ENCODE data around the gene CRKL.
"Not testable (repeated sequence)": the region's sequence is repeated elsewhere in the genome, so short reads cannot be mapped to it uniquely, and the experiment has no call there.

Gene CRKL

DNA sequence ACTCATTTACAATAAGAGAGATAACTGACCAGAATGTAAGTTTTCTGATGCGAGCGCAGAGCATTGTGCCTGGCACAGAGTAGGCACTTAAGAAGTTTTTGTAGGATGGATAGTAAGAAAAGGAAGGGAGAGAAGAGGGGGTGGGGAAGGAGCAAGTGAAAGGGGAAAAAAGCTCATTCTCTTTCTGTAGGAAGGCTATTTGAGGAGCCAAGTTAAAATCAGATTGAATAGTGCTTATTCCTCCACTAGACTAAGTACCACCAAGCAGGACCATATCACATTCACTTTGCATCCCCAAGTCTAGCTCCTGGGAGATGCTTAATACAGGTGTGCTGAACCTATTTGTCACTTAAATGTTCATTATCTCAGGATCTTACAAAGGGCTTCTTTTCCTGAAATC, 14.1 kb upstream of the CRKL start:
- DNase-seq: no peak

DNA sequence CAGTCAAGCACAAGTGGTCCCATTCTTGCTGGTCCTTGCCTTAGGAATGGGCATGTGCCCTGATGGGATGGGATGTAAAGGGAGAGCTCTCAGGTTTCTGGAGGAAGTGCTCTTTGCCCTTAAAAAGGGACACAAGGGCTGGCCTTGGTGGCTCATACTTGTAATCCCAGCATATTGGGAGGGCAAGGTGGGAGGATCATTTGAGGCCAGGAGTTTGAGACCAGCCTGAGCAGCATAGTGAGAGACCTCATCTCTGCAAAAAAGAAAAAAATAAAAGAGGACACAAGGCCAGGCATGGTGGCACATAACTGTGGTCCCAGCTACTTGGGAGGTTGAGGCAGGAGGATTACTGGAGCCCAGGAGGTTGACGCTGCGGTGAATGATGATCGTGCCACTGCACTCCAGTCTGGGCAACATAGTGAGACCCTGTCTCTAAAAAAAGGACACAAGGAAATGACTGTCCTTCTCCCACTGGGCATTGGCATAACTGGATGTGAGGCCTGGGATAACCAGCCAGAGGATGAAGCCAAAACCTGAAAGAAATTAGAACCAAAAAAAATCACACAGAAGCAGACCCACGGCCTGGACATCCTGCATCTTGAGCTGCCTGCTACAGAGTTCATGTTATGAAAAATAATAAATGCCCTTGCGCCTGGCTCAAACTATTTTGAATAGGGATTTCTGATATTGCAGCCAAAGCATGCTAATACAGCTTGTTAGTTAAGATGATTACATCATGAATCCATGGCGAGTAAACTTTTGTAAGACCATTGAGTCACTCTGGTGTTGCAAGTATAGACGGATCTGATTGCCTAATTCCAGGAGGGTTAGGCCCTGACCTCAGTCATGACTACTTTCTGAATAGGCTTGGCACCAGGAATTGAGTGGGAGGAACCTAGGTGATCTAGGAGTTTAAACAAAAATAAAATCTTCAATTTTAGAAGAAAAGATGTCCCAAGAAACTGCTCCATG, 12.9 kb upstream of the CRKL start:
- no peak for DNase-seq

DNA sequence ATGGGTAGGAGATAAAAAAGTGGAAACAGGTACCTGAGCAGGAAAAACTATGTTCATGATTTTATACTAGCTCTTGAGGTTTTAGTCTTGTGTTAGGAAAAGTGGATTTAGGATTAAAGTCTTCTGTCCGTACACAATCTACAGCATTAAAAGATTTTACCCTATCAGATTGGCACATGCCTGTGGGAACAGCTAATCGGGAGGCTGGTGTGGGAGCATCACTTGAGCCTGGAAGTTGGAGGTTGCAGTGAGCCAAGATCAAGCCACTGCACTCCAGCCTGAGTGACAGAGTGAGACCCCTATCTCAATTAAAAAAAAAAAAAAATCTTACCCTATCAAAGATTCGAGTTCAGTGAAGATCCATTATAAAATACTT, 12.2 kb upstream of the CRKL start:
- no peak for DNase-seq

DNA sequence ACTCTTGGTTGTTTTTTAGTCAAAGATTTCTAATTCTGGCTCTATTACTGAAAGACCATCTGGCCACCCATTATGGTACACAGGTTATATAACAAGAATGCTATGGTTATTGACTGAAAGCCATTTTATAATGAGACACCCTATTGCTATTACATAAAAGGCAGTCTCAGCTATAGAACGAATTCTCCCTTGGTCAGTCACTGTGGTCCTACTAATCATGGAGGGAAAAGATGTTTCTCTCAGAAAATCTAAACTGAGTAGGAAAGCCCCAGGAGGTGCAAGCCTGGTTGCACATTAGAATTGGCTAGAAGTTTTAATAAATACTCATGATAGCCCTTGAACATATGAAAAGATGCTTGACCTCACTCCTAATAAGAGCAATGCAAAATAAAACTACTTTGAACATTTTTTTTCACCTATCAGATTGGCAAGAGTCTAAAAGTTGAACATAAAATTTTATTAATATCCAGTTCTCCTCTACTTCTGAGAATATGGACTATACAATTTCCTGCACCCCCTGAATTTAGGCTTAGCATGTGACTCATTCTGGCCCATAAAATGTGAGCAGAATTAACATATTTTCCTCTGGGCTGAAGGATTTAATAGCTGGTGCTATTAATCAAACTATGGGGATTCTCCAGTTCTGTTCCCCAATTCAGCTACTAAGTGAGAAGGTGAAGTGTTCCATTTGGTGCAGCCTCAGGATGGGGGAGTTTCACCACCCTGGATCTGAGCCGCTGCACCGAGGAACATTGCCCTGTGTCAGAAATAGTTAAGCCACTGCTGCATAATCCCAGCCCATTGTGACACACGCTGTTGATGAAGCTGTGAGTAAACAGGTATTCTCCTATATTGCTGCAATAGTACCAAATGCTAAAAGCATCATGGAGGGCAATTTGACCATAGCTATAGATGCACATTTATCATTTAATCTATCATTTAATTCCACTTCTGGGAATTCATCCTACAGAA, 11.5 kb upstream of the CRKL start:
- peak; percentile 37 for DNase-seq

DNA sequence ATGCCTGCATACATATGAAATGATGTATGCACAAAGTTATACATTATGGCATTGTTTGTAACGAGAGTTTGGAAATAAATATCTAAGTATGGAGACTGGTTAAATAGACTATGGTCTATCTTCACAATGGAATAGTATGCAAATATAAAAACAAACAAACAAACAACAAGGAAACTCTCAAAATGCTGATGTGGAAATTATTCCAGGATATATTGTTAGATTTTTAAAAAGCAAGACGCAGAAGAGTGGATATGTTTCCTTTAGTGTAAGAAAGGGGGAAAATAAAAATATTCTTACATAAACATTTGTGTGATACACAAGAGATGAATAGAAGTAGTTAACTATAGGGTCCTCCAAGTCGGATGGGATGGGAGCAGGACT, 10.8 kb upstream of the CRKL start:
- no peak for DNase-seq

DNA sequence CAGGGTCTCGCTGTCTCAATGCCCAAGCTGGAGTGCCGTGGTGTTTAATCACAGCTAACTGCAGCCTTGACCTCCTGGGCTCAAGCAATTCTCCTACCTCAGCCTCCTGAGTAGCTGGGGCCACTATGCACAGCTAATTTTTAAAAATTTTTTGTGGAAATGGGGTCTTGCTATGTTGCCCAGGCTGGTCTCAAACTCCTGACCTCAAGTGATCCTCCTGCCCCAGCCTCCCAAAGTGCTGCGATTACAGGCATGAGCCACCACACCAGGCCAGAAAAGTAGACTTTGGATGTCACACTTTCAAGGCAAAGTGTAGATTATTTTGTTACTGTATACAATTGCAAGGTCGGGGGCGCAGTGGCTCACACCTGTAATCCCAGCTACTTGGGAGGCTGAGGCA, 8.5 kb upstream of the CRKL start:
- DNase-seq: not testable (repeated sequence)

DNA sequence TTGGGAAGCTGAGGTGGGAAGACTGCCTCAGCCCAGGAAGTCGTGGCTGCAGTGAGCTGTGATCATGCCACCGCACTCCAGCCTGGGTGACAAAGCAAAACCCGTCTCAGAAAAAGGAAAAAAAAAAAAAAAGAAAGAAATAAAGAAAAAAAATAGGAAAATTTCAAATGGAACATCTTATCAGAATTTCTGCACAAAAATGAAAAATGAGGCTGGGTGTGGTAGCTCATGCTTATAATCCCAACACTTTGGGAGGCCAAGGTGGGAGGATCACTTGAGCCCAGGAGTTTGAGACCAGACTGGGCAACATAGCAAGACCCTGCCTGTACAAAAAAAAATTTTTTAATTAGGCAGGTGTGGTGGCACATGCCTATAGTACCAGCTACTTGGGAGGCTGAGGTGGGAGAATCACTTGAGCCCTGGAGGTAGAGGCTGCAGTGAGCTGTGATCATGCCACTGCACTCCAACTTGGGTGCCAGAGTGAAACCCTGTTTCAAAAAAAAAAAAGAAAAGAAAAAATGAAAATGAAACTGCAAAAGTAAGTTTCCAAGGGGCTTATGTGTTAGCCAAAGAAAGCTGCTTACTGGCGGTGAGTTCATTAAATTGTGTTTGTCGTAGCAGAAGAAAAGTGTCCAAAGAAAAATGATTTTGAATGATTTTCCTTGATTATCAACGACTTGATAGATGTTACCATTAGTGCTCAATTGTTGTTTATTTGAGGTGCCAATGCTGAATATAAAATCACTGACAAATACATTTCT, 7.5 kb upstream of the CRKL start:
- DNase-seq: no peak

DNA sequence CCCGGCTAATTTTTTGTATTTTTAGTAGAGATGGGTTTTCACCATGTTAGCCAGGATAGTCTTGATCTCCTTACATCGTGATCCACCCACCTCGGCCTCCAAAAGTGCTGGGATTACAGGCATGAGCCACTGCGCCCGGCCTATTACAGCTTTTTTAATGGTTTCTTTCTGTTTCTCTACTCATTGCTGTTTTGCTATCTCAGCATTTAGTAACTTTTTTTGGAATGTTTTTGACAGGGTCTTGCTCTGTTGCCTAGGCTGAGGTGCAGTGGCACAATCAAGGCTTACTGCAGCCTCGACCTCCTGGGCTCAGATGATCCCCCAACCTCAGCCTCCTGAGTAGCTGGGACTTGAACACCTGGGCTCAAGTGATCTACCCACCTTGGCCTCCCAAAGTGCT, 4.7 kb upstream of the CRKL start:
- DNase-seq: no peak

DNA sequence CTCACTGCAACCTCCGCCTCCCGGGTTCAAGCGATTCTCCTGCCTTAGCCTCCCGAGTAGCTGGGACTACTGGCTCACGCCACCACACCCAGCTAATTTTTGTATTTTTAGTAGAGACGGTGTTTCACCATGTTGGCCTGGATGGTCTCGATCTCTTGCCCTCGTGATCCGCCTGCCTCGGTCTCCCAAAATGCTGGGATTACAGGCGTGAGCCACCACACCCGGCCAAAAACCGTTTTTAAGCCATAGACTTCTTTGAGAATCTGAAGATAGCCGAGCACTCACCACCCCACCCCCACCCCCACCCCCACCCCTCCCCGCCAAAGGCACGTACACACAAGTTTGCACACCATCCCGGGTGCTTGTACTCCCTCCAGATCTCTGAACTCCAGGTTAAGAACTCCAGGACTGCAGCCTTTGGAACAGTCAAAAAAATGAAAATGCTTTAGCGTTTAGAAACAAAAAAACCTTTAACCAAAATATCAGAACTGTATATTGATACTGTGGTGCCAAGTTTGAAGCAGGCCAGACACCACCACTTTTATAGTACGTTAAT, 1.5 kb downstream of the CRKL start:
- DNase-seq: no peak

DNA sequence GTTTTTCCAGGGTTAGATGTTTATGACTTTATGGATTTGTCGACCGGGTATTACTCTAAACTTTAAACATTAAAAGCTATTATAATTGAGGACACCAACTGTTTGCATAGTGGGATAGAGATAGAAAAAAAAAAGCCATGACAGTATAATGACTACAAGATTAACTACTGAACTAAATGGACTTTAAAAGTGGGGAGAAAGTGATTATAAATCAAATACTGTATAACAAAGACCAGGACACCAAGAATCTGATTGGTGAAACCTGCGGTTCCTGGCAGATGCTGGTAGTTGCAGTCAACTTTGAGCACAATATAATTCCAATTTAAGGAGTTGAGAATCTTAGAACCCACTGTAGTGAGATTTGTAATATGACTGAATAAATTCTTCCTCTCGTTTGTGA, 2.5 kb downstream of the CRKL start:
- DNase-seq: no peak

DNA sequence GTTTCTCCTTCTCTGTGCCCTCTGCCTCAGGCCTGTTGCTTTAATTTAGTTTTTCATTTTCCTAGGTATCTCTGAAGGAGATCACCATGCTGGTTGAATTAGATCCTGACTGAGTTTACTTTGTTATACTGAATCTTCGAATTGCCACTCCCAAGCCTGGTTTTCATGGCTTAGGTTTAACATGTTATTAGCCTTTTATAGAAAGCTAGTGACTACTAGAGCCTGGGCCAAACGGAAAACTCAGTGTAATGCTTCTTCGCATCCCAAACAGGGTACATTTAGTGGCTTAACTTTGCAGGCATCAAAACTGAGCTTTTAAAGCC, 3.6 kb downstream of the CRKL start:
- no peak for DNase-seq

DNA sequence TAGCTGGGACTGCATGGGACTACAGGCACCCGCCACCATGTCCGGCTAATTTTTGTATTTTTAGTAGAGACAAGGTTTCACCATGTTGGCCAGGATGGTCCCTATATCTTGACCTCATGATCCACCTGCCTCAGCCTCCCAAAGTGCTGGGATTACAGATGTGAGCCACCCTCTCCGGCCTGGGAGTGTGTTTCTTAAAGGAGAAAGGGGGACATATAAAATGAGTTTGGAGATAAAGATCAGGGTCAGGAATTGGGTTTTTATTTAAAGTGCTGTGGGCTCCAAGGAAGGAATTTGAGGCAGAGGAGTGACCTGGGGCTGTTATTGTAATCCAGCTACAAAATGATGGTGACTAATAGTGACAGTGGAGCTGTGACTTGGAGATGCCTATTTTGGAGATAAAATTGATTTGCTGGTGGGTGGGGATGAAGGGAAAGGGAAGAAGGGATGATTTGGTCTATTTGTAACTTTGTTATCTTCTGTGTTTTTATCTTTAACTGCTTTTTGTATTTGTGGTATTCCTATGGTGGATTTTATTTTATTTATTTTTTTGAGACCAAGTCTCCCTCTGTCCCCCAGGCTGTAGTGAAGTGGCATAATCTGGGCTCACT, 5.0 kb downstream of the CRKL start:
- DNase-seq: no peak

DNA sequence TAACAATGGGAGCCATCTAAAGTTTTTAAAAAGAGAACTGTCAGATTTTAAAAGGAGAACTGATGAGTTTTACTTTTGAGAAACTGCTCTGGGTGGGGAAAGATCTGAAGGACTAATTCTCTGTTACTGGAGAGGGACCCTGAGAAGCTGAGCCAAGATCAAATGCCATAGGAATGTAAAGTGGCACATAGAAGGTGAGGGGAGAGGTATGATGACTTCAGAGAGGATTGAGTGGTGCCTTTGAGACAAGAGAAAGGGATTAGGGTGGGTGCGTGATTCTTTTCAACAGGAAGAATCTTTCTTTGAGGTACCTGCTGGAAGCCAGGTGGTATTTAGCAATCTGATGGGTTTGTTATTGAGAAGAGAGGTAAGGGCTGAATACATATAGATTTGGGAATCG, 9.0 kb downstream of the CRKL start:
- DNase-seq: no peak

DNA sequence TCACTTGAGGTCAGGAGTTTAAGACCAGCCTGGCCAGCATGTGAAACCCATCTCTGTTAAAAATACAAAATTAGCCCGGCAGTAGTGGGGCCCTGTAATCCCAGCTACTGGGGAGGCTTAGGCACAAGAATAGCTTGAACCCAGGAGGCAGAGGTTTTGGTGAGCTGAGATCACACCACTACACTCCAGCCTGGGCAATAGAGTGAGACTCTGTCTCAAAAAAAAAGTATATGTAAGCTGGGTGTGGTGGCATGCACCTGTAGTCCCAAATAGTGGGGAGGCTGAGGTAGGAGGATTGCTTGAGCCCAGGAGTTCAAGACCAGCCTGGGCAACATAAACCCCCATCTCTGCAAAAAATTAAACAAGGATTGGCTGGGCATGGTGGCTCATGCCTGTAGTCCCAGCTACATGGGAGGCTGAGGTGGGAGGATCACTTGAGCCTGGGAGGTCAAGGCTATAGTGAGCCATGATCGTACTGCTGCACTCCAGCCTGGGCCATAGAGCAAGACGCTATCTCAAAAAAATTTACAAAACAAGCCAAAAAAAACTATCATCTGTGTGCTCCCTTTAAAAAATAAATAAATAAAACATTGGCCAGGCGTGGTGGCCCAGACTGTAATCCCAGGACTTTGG, 10.8 kb downstream of the CRKL start:
- no peak for DNase-seq

DNA sequence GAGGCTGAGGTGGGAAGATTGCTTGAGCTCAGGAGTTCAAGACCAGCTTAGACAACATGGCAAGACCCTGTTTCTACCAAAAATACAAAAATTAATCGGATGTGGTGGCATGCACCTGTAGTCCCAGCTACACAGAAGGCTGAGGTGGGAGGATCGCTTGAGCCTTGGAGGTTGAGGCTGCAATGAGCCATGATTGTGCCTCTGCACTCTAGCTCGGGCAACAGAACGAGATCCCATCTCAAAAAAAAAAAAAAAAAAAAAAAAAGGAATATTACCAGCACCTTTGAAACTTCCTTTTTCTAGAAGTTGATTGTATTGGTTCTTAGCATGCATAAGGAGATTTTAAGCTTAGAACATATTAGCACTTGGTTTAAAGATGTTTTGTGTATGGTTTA, 11.4 kb downstream of the CRKL start:
- DNase-seq: no peak

DNA sequence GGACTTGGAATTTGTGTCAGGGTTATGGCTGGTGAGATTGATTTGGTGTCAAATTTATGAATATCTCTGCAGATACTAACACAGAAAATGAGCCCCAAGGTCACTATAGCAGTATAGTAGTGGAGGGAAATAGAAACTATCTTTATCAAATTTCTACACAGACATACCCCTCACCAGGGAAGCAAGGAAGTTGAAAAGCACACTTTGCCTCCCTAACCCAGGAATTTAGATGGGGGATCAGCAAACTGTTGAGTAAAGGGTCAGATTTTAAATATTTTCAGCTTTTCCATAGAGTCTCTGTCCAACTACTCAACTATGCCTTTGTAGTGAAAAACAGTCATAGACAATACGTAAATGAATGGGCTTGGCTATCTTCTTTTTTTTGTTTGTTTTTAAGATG, 12.8 kb downstream of the CRKL start:
- no peak for DNase-seq

DNA sequence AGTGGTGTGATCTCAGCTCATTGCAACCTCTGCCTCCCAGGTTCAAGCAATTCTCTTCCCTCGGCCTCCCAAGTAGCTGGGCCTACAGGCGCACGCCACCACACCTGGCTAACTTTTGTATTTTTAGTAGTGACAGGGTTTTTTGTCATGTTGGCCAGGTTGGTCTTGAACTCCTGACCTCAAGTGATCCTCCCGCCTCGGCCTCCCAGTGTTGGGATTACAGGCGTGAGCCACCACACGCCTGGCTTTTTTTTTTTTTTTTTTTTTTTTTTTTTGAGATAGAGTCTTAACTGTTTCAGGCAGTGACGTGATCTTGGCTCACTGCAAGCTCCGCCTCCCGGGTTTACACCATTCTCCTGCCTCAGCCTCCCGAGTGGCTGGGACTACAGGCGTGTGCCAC, 13.2 kb downstream of the CRKL start:
- not testable (repeated sequence) for DNase-seq

DNA sequence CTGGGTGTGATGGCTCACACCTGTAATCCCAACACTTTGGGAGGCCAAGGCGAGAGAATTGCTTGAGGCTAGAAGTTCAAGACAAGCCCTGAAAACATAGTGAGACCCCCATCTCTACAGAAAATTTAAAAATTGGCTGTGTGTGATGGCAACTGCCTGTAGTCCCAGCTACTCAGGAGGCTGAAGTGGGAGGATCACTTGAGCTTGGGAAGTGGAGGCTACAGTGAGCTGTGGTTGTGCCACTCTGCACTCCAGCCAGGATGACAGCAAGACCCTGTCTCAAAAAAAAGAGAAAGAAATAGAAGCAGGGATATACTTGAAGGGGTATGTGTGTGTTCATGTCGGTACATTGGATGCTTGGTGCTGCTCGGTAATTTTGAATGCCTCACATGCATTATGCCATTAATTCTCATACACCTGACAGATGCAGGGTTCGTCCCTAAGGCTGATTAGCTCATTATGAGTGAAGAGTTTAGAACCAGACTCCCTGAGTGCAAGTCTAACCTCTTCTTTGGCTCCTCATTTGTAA, 14.0 kb downstream of the CRKL start:
- no peak for DNase-seq

DNA sequence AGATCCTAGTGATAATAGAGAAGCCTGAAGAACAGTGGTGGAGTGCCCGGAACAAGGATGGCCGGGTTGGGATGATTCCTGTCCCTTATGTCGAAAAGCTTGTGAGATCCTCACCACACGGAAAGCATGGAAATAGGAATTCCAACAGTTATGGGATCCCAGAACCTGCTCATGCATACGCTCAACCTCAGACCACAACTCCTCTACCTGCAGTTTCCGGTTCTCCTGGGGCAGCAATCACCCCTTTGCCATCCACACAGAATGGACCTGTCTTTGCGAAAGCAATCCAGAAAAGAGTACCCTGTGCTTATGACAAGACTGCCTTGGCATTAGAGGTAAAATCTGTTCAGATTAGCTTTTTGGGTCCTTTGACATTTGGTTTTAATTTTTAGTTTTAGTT, 16.7 kb downstream of the CRKL start:
- no peak for DNase-seq

DNA sequence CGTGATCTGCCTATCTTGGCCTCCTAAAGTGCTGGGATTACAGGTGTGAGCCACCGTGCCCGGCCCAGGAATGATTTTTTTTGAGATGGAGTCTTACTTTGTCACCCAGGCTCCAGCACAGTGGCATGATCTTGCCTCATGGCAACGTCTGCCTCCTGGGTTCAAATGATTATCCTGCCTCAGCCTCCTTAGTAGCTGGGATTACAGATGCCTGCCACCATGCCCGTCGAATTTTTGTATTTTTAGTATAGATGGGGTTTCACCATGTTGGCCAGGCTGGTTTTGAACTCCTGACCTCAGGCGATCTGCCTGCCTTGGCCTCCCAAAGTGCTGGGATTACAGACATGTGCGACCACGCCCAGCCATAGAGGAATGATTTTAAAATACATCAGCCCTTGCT, 17.8 kb downstream of the CRKL start:
- not testable (repeated sequence) for DNase-seq

DNA sequence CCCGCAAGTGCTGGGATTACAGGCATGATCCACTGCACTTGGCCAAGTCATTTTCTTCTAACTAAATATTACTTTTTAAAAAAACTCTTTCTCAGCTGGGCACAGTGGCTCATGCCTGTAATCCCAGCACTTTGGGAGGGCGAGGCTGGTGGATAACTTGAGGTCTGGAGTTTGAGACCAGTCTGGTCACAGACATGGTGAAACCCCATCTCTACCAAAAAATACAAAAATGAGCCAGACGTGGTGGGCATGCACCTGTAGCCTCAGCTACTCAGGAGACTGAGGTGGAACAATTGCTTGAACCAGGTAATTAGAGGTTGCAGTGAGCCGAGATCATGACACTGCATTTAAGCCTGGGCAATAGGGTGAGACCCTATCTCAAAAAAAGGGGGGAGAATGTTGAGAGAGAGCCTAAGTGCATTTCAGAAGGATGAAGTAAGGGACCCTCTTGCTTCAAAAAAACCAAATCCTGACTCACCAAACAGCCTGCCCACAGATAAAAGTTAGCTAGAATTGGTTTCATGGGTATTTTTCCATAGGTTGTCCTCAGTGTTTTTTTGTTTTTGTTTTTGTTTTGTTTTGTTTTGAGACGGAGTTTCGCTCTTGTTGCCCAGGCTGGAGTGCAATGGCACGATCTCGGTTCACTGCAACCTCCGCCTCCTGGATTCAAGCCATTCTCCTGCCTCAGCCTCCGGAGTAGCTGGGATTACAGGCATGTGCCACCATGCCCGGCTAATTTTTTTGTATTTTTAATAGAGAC, 18.8 kb downstream of the CRKL start:
- not testable (repeated sequence) for DNase-seq
